HG02763 (cell line): ENCODE data around the gene OSBPL5.

ENCODE experiments used
- ATAC-seq: cut with Tn5 transposase; IDR thresholded peaks from one replicate; pipeline ENCODE4 v1.9.1; 2021; ENCODE audit warnings: mild to moderate bottlenecking, moderate library complexity; ENCODE audit not compliant: unreplicated experiment

OSBPL5 gene

DNA sequence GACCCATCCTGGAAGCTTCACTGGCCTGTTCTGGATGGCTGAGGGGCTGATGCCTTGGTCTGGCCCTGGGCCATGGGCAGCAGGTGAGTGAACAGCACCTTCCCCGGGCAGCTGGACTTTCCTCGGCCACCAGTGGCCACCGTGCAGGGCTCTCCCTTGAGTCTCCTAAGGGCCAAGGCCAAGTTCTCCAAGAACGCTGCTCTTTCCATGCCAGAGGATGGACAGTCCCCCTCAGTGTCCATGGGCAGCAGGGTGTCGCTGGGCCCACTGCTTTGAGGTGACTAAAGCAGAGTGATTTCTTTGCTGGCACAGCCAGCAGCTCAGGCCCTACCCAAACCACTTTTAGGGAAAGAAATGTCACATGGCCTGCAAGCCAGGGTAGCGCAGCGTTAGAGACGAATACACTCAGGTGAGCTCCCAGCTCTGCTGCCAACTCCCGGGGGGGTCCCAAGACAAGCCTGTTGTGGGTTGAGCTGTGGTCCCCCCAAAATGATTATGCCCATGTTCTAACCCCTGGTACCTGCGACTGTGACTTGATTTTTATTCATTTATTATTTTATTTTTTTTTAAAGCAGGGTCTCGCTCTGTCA, 104.6 kb downstream of the OSBPL5 start:
- no peak for ATAC-seq

DNA sequence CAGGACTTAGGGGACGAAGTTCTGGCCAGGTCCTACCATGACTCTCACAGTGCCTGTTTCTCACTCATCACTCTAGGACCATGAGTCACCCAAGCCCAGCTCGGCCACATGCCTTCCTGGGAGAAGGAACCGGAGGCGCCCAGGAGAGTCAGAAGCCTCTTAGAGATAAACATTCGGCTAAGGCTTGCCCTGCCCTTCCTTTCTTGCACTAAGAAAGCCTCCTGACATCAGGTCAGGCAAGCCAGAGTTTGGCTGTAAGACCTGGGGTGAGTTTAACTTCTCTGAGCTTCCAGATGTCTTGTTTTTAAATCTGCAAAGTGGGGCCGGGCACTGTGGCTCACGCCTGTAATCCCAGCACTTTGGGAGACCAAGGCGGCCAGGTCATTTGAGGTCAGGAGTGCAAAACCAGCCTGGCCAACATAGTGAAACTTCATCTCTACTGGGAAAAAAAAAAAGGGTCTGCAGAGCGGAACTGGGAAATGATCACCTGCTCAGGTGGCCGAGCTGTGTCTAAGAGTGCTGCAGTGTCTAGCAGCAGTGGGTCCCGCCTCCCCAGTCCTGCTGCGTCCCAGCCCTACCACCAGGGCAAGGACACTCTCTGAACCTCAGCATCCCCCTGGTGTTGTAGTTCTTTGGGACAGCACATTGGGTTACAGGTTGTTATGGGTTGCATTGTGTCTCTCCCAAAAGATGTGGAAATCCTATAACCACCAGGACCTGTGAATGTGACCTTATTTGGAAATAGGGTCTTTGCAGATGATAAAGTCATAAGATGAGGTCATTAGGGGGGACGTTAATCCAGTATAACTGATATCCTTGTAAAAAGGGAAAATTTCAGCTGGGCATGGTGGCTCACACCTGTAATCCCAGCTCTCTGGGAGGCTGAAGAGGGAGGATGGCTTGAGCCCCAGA, 106.1 kb downstream of the OSBPL5 start:
- no peak for ATAC-seq

DNA sequence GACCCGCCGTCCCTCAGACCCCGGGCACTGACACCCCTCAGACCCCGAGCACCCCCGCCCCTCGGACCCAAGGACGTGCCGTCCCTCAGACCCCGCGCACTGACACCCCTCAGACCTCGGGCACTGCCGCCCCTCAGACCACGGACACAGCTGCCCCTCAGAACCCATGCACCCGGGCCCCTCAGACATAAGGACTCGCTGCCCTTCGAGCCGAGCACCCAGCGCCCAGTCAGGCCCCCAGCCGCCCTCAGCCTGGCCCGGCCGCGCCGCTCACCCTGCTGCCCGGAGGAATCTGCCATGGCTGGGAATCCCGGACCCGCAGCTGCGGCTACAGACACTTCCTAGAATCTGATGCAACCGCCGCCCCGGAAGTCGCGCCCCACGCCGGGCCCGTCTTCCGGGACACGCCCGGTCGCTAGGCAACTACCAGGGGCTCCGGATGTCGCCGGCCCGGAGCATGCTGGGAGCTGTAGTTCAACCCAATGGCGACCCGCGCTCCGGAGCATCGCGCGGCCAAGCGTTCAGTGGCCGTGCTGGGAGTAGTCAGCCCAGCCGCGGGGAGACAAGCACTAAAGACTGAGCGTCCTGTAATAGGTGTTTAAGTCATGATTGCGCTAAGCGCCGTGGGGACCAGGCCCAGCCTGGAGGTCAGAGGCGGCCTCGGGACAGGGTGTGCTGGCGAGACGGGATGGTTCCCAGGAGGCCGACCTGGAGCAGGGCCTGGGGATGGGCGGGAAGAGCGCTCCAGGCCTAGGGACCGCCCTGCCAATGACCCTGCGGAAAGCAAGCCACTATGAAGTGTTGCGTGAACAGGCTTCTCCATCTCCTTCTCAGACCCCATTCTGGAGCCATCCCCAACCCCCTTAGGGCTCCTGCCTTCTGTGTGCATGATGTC, 107.8 kb downstream of the OSBPL5 start, which contains the start of gene CARS1:
CARS1 (minus strand) TSS at position 355 of the 895 bp plus-strand sequence; CDS start at position 299, 56 bp downstream.
- ATAC-seq: peak; percentile 97

DNA sequence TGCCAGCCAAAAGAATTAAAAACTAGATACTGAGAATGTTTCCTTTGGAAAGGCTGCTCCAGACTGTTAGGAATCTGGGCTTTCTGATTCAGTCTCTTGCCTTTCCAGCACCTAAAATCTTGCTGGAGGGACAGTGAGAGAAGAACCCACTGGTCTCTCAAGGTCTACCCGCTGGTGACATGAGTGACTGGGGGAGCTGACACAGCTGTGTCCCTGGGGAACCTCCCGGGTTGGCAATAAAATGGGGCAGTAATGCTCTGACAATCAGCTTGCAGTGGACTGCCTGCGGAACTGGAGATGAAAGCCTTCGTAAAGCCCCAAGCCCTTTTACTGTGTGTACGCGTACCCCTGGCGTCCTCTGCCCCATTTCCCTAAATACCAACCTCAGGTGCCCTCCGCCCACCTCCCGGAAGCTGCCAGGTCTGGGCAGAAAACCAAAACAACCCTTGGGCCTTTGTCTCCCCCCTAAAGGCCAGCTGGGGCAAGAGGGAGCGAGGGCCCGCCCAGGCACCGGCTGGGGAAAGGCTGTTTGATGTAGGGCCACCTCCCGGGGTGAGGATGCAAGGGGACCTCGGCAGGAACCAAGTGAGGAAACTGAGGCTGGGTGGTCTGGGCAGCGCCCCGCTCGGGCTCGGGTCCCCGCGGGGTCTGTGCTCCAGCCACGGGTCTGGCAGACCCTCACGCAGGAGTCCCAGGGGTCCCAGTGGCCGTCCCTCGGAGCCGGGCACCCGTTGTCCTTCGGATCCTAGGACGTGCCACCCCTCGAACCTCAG, 108.6 kb downstream of the OSBPL5 start:
- ATAC-seq: no peak

DNA sequence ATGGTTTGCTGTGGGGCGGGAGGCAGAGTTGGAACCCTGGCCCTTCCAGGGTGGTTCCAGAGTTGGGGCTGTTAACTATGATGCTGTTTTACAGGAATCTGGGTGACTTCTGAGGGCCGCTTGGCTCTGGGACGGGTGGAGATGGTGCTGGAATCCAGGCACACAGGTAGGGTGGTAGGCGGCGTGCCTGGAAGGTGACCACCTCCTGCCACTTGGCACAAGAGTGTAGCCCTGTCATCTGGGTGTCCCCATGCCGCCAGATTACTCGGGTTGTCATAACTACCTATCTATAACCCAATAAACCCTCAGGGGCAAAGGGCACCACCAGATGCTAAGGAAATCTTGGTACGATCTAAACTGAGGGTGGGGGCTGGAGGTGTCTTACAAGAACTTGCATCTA, 109.2 kb downstream of the OSBPL5 start:
- no peak for ATAC-seq

DNA sequence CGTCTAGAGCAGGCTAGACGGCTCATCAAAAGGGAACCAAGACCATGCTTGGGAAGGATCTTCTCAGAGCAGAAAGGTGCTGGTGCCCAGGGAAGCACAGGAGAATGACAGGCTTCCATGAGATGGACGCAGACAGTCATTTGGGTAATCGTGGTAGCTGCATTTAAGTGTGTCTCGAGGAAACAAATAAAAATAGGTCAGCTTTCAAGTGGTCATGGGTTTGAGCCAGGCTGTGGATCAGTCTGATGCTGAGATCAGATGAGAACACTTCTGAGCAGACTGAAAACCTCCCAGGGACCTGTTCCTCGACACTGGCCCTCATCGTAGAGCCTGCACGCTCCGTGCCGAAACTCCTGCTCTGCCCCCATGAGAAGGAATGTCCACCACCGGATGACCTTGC, 112.5 kb downstream of the OSBPL5 start:
- no peak for ATAC-seq

DNA sequence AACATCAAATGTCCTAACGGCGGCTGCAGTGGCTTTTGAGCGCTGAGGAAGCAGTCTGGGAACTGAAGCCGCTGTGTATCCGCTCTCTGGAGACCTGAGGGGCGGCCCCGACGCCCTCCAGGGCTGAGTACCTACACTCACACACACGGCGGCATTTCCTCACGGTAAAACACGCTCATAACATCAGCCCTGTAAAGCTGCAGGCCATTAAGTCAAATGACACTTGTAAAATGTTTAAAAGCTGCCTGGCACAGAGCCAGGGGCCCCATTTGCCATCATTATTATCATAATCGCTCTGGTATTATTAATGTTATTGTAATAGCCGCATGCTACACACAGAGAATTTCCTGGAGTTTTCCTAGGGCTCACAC, 113.0 kb downstream of the OSBPL5 start:
- ATAC-seq: no peak

DNA sequence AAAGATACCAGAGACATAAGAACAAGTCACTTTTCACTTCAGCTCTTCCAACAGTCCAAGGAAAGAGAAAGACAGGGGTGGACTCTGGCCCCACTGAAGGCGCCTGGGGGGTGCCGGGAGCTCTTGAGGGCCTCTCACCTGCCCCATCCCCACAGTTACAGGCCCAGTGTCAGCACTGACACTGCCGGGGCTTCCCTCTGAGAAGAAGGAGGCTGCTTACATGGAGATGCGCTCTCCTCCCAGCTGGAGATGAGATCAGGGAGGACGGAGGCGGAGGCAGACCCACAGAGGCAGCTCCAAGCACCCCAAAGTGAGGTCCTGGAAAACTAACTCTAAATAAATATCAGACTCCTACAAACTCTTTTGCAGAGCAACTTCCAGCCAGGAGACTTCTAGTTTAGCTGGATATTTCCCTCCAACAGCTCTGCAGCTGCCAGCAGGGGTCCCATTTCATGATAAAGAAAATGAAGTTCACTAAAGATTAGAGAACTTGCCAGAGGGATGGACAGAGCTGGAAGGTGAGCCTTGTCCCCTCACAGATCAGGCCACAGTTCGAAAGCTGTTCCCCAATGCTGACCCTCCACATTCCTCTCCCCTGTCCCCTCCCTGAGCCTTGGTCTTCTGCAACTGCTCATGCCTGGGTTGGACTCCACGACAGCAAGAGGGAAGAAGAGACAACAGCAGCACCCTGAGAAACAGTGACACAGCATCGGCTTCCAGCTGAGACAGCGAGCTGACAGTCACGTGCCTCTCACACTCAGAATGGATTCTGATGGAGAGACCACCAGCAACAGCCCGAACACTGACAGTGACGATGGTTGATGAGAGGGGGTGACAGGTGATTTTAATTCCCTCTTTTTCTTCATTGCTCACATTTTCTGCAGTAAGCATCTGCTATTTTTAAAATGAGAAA, 113.7 kb downstream of the OSBPL5 start:
- ATAC-seq: no peak

DNA sequence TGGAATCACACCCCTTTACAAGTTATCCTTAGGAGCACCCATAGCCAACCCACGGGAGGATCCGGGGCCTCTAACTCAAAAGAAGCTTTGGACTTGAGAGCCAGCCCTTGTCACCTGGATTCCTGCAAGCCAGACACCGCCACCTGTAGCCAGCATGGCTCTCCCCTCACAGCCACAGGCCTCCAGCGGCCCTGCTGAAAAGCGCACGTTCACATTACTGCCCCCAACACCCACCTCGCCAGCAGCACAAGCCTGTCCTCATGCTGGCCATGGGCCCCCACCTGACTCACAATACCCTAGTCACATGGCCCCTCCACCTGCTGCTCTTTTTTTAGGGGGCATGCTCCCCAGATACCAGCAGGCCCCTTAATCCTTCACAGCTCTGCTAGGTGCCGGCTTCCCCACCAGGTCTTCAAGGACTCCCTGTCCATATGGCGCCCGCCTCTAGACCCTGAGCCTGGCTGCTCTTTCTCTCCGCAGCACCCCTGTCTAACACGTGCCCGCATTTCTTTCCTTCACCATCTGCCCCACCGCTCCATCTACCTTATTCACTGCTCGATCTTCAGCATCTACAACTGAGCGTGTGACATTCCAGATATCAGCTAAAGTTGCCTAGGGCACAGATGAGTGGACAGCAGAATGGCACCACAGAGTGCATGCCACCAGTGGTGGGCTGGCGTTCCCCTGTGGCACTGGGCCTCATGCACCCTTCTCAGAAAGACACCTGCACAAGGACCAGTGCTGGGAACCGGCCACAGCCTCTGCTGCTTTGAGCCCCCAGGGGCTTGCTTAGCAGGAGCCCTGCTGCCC, 114.5 kb downstream of the OSBPL5 start:
- no peak for ATAC-seq

DNA sequence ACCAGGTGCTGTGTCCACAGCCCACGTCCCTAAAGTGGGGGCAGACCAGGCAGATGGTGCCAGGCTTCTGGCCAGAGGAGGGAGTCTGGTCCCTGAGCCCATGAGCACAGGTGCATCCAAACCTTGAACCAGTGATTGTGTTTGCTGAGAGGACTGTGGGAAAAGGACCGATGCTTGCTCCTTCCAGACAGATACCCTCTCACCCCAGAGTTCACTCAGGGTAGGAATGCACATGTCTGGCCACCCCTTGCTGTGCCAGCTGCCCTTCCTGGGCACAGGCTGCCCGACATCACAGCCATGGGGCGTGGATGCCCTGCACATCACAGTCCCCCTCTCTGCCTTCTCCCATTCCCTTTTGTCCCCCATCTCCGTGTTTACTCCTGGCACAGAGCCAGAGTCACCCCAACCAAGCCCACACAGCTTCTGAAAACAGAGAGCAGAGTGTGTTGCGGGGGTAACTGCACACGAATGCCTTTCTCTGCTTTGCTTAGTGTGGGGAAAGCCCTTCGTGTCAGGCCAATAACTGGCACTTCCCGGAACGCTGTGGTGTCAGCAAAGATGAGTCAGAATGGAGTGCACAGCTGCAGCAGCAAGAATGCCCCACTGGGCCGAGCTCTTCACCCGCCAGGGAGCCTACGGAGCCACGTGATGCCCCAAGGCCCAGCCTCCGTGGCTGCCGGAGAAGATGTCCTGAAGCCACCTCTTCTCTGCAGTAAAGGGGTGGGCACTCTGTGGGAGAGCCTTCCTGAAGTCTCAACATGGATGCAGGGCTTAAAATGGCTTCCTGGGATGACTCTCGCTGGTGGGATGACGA, 115.5 kb downstream of the OSBPL5 start:
- ATAC-seq: peak; percentile 92

DNA sequence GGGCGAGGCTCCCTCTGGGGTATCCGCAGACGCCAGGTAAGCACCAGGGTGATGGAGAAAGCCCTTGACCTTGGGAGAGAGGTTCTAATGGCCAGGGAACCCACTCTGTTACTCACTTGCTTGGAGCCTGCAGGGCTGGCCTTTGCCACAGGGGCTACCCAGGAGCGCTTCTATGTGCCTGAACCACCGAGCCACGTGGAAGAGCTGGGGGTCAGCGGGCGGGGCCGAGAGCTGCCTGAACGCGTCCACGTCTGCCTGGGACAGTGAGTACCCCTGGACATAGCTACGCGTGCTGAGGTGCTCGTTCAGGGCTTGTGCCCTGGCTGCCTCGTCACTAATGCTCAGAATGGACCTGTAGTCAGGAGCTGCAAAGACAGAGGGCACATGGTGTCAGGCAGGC, 117.5 kb downstream of the OSBPL5 start:
- no peak for ATAC-seq

DNA sequence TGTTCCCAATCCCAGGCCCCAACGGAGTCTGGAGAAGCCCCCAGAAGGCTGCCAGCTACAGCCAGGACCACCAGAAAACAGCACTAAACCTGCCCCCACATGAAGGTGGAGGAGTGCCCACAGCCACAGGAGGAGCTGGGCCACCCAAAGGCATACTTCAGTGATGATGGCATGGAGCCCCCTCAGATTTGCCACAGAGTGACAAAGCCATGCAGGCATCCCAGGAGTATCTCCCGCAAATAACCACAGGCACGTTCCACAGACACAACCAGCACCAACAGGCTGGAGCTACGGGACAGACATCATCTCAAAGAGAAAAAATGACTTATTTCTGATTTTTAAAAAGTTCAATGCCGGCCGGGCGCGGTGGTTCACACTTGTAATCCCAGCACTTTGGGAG, 118.5 kb downstream of the OSBPL5 start:
- ATAC-seq: no peak

DNA sequence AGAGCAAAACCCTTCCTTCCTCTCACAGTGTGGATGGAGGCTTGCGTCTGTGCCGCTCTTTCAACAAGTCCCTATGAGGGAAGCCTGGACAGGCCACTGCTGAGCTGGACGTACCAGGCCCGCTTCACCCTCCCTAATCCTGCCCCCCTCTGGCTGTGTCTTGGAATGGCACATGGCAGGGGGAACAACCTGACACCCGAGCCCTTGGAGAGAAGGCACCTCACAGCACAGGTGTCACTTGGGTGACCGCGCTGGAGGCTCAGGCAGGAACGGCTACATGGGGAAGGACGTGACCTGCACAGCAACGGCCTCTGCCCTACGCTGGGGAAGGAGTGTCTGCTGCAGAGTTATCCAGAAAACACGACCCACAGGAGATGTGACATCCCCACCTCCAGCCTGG, 118.9 kb downstream of the OSBPL5 start:
- ATAC-seq: no peak

DNA sequence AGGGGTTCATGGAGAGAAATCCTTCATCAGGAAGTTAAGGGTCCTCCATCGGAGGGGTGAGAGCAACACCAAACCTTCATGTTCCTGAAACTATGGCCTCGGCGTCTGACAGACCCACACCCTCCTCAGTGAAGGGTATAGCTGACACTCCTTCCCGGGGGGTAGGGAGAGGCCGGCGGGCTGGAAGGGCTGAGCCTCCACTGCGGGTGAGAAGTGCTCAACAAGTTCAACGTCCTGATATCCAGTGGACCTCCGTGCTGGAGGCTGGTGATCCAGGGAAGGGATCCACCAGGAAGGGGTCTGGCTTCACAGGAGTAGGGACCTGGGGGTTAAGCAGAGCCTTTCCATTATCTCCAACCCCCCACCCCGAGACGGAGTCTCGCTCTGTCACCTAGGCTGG, 120.2 kb downstream of the OSBPL5 start:
- no peak for ATAC-seq

DNA sequence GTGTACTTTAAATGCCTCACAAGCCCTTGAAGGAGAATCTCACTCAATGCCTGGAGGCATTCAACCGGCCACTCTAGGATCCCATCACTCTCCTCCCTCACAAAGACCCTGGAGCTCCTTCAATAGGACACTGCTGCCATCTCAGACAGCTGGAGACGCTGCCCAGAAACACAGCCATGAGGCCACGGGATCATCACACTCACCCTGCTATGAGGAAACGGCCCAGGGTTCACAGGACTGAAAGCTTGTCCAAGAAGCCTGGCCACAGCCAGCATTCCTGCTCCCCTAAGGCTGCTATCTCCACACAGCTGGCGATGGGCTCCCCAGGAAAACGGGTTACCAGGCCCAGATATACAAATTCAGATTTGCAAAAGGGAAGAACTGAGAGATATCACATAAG, 121.1 kb downstream of the OSBPL5 start:
- no peak for ATAC-seq

DNA sequence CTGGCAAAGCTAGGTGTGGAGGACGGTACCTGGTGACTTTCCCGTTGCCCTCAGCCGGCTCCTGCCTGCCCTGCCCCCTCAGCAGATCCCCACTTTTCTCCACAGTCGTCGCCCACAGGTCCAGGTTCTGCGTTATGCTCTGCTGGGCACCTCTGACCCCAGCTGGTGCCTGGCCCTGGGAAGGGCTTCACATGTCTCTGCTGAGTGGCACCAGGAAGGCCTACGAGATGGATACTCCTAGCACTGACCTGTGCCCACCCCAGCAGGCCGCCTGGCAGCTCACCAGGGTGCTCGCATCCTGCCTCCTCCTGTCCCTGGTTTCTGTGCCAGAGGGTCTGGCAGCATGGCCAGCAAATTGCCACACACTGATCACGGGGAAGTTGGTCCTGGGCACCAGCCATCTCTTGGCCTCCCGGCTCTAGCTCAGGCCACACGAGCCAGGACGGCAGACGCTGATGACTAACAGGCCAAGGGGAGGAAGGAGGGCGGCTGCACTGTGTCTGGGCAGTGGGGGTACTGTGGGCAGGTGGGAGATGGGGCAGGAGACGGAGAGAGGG, 121.7 kb downstream of the OSBPL5 start:
- no peak for ATAC-seq

DNA sequence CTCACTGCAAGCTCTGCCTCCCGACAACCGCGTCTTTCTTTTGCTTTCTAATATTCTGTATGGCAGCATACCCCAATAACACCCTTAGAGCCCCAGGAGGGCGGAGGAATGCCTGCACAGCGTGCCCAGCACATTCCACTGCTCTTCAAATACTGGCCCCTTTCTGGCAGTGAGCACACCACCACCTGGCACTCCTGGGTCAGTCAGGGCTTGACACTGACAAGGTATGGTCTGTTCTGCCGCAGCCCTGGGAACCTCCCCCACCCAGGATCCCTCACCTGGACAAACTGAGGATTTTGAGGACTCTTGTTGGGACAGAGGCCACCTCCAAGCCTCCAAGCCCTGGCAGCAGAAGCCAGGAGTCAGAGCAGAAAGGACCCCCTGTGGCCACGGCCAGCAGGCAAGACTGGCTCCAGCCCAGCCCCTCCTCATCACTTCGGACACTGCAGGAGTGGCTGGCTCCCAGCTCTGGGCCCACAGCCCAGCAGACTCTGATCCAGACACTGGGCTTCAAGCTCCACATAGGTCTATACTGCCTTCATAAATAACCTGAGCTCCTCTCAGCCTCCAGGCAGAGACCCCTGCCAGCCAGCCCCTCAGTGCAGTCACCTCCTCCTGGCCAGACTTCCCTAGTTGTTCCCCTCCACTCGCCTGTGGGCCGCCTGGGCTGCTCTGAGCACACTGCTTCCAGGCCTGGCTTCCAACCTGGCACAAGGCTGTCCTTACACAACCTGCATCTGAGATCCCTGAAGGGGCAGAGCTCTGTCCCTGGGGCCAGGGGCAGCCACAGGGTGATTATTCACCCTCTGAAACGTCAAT, 122.4 kb downstream of the OSBPL5 start:
- no peak for ATAC-seq
